Activated CD4-positive, alpha-beta memory T cell treated with anti-CD3 and anti-CD28 coated beads, Interleukin-2, amount 10 ng/mL, durations not matched to agents 7 days and 5 days (primary cell): ENCODE measurements around the gene GPR156. TPM values are rescaled to one million over a fixed set of nuclear protein-coding genes. Genes with fewer than 3 reads are reported as not detected.
"Not testable (repeated sequence)": the region's sequence is repeated elsewhere in the genome, so short reads cannot be mapped to it uniquely, and the experiment has no call there.

Experiments
- CTCF ChIA-PET: fragments of 350-600 bp; sonication (Branson Sonifier 250); formaldehyde crosslinking; loops from one replicate; lab custom pipeline; 2021; ENCODE audit warnings: antibody characterized with exemption, inconsistent platforms; lab: Charles Lee
- POLR2A ChIA-PET: fragments of 350-600 bp; sonication (Branson Sonifier 250); formaldehyde crosslinking; loops from one replicate; lab custom pipeline; 2021; ENCODE audit warnings: antibody characterized with exemption; lab: Charles Lee
- DNase-seq: peaks from one replicate; pipeline ENCODE4 v3.0.0-alpha.2; 2020
- H3K27ac Mint-ChIP-seq: one replicate; pipeline ENCODE4 v1.8.0; 2021; ENCODE audit warnings: mild to moderate bottlenecking, mixed read lengths
- H3K27me3 Mint-ChIP-seq: one replicate; pipeline ENCODE4 v1.8.0; 2021; ENCODE audit warnings: mixed read lengths
- H3K36me3 Mint-ChIP-seq: one replicate; pipeline ENCODE4 v1.8.0; 2021; ENCODE audit warnings: low read depth, mixed read lengths
- H3K4me1 Mint-ChIP-seq: one replicate; pipeline ENCODE4 v1.8.0; 2021; ENCODE audit warnings: mixed read lengths
- H3K4me3 Mint-ChIP-seq: one replicate; pipeline ENCODE4 v1.8.0; 2021; ENCODE audit warnings: mild to moderate bottlenecking, mixed read lengths
- H3K9me3 Mint-ChIP-seq: one replicate; pipeline ENCODE4 v1.8.0; 2021; ENCODE audit warnings: mixed read lengths
- total RNA-seq, 2 experiments: library from RNA; stranded (reverse); gene quantifications; one replicate each; pipeline ENCODE4 v1.2.3, GENCODE V29; 2021

Gene GPR156
- total RNA-seq, 2 experiments from 2014 or later: not detected

GRCh38 chr3:120162400-120162799, 122.6 kb downstream of the GPR156 start:
- Mint-ChIP-seq H3K36me3 (no peaks in the 10 kb centered on the region), H3K4me1 (no peaks in the 10 kb centered on the region), H3K27me3 (peaks cover 14% of the 10 kb centered on the region), H3K27ac (no peak overlapping the region), H3K4me3 (no peak overlapping the region), H3K9me3 (no peaks in the 10 kb centered on the region)
- CTCF ChIA-PET: no interaction called here
- no peak for DNase-seq
- POLR2A ChIA-PET: no interaction called here

DNA sequence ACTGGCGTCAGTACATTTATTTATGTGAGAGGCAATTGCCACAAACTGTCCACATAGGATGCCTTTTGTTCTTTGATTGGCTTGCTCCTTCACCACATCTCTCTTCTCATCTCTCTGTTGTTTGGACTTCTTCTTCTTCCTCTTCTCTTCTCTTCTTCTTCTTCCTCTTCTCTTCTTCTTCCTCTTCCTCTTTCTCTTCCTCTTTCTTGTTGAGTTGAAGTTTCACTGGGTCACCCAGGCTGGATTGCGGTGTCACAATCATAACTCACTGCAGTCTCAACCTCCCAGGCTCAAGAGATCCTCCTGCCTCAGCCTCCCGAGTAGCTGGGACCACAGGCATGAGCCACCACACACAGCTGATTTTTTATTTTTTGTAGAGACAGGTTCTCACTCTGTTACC, 123.1 kb downstream of the GPR156 start:
- ChIA-PET POLR2A (no interaction called here), CTCF (no interaction called here)
- no peak for DNase-seq
- H3K27ac Mint-ChIP-seq: no peak overlapping the region
- peaks cover 14% of the 10 kb centered on the region for H3K27me3 Mint-ChIP-seq
- no peaks in the 10 kb centered on the region for H3K36me3 Mint-ChIP-seq
- H3K4me1 Mint-ChIP-seq: no peaks in the 10 kb centered on the region
- H3K4me3 Mint-ChIP-seq: no peak overlapping the region
- H3K9me3 Mint-ChIP-seq: peaks cover 2% of the 10 kb centered on the region

GRCh38 chr3:120160050-120160449, 125.0 kb downstream of the GPR156 start:
- DNase-seq: no peak
- Mint-ChIP-seq H3K27me3 (peaks cover 14% of the 10 kb centered on the region), H3K27ac (no peak overlapping the region), H3K36me3 (peaks cover 10% of the 10 kb centered on the region), H3K9me3 (peaks cover 15% of the 10 kb centered on the region), H3K4me3 (no peak overlapping the region), H3K4me1 (no peaks in the 10 kb centered on the region)
- POLR2A ChIA-PET: no interaction called here
- CTCF ChIA-PET: no interaction called here

- H3K27me3 Mint-ChIP-seq: peaks cover 14% of the 10 kb centered on the region
- no peak overlapping the region for H3K4me3 Mint-ChIP-seq
- H3K9me3 Mint-ChIP-seq: peaks cover 25% of the 10 kb centered on the region
- ChIA-PET POLR2A (no interaction called here), CTCF (no interaction called here)
- no peaks in the 10 kb centered on the region for H3K4me1 Mint-ChIP-seq
- H3K36me3 Mint-ChIP-seq: peaks cover 12% of the 10 kb centered on the region
- no peak overlapping the region for H3K27ac Mint-ChIP-seq
- no peak for DNase-seq
Measured at GRCh38 chr3:120157681-120158080, 127.3 kb downstream of the GPR156 start.

GRCh38 chr3:120157113-120157512, 127.9 kb downstream of the GPR156 start:
- CTCF ChIA-PET: no interaction called here
- peaks cover 25% of the 10 kb centered on the region for H3K9me3 Mint-ChIP-seq

GRCh38 chr3:120156699-120157098, 128.3 kb downstream of the GPR156 start:
- Mint-ChIP-seq H3K27me3 (peaks cover 8% of the 10 kb centered on the region), H3K27ac (no peak overlapping the region), H3K4me3 (no peak overlapping the region), H3K4me1 (no peaks in the 10 kb centered on the region), H3K9me3 (peaks cover 25% of the 10 kb centered on the region), H3K36me3 (peaks cover 12% of the 10 kb centered on the region)
- no peak for DNase-seq
- CTCF ChIA-PET: no interaction called here
- POLR2A ChIA-PET: no interaction called here

More at GRCh38 chr3:120157113-120157512, 127.9 kb downstream of the GPR156 start:
- Mint-ChIP-seq H3K36me3 (peaks cover 12% of the 10 kb centered on the region), H3K4me3 (no peak overlapping the region), H3K27ac (no peak overlapping the region), H3K27me3 (peaks cover 11% of the 10 kb centered on the region), H3K4me1 (no peaks in the 10 kb centered on the region)
- POLR2A ChIA-PET: no interaction called here
- DNase-seq: no peak

DNA sequence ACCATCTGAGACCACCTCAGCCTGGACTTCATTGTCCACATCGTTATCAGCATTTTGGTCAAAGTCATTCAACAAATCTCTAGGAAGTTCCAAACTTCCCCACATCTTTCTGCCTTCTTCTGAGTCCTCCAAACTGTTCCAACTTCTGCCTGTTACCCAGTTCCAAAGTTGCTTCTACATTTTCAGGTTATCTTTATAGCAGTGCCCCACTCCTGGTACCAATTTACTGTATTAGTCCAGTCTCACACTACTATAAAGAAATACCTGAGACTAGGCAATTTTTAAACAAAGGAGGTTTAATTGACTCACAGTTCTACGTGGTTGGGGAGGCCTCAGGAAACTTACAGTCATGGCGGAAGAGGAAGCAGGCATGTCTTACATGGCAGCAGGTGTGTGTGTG, 129.3 kb downstream of the GPR156 start:
- H3K4me3 Mint-ChIP-seq, POLR2A ChIA-PET: not testable (repeated sequence)

DNA sequence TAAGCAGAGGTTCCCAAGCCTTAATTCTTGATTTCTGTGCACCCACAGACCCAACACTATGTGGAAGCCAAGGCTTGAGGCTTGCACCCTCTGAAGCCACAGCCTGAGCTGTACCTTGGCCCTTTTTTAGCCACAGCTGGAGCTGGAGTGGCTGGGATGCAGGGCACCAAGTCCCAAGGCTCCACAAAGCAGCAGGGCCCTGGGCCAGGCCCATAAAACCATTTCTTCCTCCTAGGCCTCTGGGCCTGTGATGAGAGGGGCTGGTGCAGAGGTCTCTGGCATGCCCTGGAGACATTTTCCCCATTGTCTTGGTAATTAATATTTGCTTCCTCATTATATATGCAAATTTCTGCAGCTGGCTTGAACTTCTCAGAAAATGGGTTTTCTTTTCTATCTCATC, 129.9 kb downstream of the GPR156 start:
- Mint-ChIP-seq H3K4me1 (no peaks in the 10 kb centered on the region), H3K9me3 (peaks cover 25% of the 10 kb centered on the region), H3K27me3 (no peaks in the 10 kb centered on the region), H3K27ac (no peak overlapping the region), H3K36me3 (peaks cover 12% of the 10 kb centered on the region), H3K4me3 (no peak overlapping the region)
- ChIA-PET POLR2A (no interaction called here), CTCF (no interaction called here)
- no peak for DNase-seq

More for the DNA sequence above, 129.3 kb downstream of the GPR156 start:
- H3K27ac Mint-ChIP-seq, DNase-seq, H3K4me1 Mint-ChIP-seq, CTCF ChIA-PET, H3K27me3 Mint-ChIP-seq: not testable (repeated sequence)
- Mint-ChIP-seq H3K36me3 (peaks cover 12% of the 10 kb centered on the region), H3K9me3 (peaks cover 25% of the 10 kb centered on the region)

DNA sequence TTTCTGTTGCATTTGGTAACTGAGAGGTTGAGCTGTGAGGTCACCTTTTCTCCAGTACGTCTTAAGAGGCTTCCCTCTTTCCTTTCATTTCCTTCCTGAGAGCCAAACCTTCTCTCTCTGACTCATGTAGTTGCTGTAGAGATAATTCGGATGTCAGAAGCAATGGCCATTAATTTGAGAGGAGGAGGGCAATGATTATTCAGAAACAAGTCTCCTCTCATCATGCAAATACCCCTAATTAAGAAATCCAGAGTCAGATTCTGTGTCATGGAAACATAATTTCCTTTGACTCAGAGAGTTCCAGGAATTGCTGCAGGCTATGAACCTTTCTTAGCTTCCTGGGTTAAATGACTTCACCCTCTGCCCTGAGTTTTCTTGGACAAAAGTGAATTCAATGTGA, 131.7 kb downstream of the GPR156 start:
- Mint-ChIP-seq H3K4me3 (no peak overlapping the region), H3K4me1 (peaks cover 3% of the 10 kb centered on the region), H3K36me3 (peaks cover 12% of the 10 kb centered on the region), H3K27me3 (no peaks in the 10 kb centered on the region), H3K27ac (no peak overlapping the region), H3K9me3 (peaks cover 25% of the 10 kb centered on the region)
- ChIA-PET POLR2A (no interaction called here), CTCF (no interaction called here)
- DNase-seq: no peak

- no peak for DNase-seq
- Mint-ChIP-seq H3K9me3 (peaks cover 22% of the 10 kb centered on the region), H3K36me3 (peaks cover 12% of the 10 kb centered on the region), H3K4me1 (peaks cover 3% of the 10 kb centered on the region), H3K27me3 (no peaks in the 10 kb centered on the region), H3K27ac (no peak overlapping the region), H3K4me3 (no peak overlapping the region)
- POLR2A ChIA-PET: no interaction called here
- CTCF ChIA-PET: no interaction called here
Measured at GRCh38 chr3:120151791-120152190, 133.2 kb downstream of the GPR156 start.

- H3K27me3 Mint-ChIP-seq: no peaks in the 10 kb centered on the region
- no peaks in the 10 kb centered on the region for H3K36me3 Mint-ChIP-seq
- DNase-seq: no peak
- no peak overlapping the region for H3K27ac Mint-ChIP-seq
- POLR2A ChIA-PET: no interaction called here
- peaks cover 5% of the 10 kb centered on the region for H3K4me1 Mint-ChIP-seq
- no peak overlapping the region for H3K4me3 Mint-ChIP-seq
- H3K9me3 Mint-ChIP-seq: peaks cover under 1% of the 10 kb centered on the region
- CTCF ChIA-PET: interaction anchor here (0.7 to 1.7 kb wide), 4 partner anchors 248 to 290 kb away, joined by 3 to 17 read pairs (median 4); no protein-coding TSS in a partner anchor
Measured at GRCh38 chr3:120148187-120148949, 136.7 kb downstream of the GPR156 start.

DNA sequence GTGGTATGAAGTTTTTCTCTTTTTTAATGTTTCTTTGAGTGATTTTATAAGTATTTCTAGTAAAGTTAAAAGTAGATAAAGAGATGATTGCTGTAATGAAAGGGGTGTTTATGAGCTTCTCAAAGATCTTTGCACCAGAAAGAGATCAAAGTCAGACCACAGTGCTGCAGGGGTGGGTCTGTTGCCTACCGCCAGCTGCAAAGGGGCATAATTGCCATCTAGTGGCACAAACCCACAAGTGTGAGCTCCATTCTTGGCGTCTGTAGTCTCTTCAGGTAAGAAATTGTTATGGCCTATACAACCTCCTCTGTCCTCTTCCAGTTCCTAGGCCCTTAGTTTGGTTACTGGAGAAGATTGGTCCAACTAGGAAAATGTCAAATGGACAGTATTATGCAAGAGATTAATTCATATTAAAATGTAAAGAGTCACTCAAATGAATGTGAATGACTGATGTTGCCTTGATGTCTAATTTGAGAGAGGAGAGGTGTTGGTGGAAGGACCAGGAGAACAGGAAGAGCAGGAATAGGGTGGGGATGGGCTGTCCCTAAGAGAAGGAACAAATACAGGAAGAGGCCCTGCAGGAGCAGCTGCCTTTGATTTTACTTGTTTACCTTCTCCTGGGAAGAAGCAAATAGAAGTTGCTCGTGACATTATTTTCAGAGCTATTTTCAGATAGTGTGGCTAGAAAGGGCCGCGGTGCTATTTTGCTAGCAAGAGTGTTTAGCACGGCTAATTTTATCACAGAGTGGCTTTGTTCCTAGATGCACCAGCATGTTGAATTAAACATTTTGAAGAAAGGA, 137.8 kb downstream of the GPR156 start:
- ChIA-PET POLR2A (interaction anchor here (0.9 to 1.1 kb wide), 2 partner anchors 52 to 255 kb away, joined by 3 to 5 read pairs; no protein-coding TSS in a partner anchor), CTCF (interaction anchor here (0.6 to 1.7 kb wide), 6 partner anchors 247 to 1026 kb away, joined by 3 to 17 read pairs (median 4); no protein-coding TSS in a partner anchor)
- no peak overlapping the region for H3K27ac Mint-ChIP-seq
- H3K4me3 Mint-ChIP-seq: no peak overlapping the region
- H3K4me1 Mint-ChIP-seq: peaks cover 5% of the 10 kb centered on the region
- DNase-seq: peak; percentile 27
- H3K36me3 Mint-ChIP-seq: no peaks in the 10 kb centered on the region
- no peaks in the 10 kb centered on the region for H3K9me3 Mint-ChIP-seq
- H3K27me3 Mint-ChIP-seq: no peaks in the 10 kb centered on the region

- no peak overlapping the region for H3K27ac Mint-ChIP-seq
- CTCF ChIA-PET: interaction anchor here (0.7 to 1.1 kb wide), 2 partner anchors 252 to 398 kb away, joined by 3 read pairs; no protein-coding TSS in a partner anchor
Measured at GRCh38 chr3:120145542-120146285, 139.3 kb downstream of the GPR156 start.

More at GRCh38 chr3:120145542-120146285, 139.3 kb downstream of the GPR156 start:
- H3K36me3 Mint-ChIP-seq: no peaks in the 10 kb centered on the region
- DNase-seq: no peak
- POLR2A ChIA-PET: no interaction called here
- peaks cover 5% of the 10 kb centered on the region for H3K4me1 Mint-ChIP-seq
- H3K27me3 Mint-ChIP-seq: no peaks in the 10 kb centered on the region
- no peak overlapping the region for H3K4me3 Mint-ChIP-seq
- H3K9me3 Mint-ChIP-seq: no peaks in the 10 kb centered on the region
